ENCODE data around the gene HSPA4. TPM values are rescaled to one million over a fixed set of nuclear protein-coding genes. Genes with fewer than 3 reads are reported as not detected.

Gene HSPA4
- total and polyA plus RNA-seq, 2 experiments from 2014 or later = 340 to 343 TPM

GRCh38 chr5:133130387-133131118, 78.7 kb downstream of the HSPA4 start:
- H3K27ac Mint-ChIP-seq = no peak overlapping the region
- DNase-seq (ENCODE audit: low spot score) = no peak
- H3K9me3 Mint-ChIP-seq = peaks cover 3% of the 10 kb centered on the region; the same call in 1 of the 3 replicates
- Histone ChIP-seq H3K9me2 (ENCODE audit: insufficient read depth) (peaks cover 6% of the 10 kb centered on the region; the same call in 1 of the 2 replicates), H3K4me2 (no peak overlapping the region), H2AFZ (peak overlapping the region; percentile 97), H3K27me3 (ENCODE audit: insufficient read depth) (no peaks in the 10 kb centered on the region), H3F3A (replicated peaks; ENCODE audit: low read depth) (no peaks in the 10 kb centered on the region), H3K36me3 (ENCODE audit: insufficient read depth) (no peaks in the 10 kb centered on the region), H3K79me2 (replicated peaks; ENCODE audit: insufficient read depth) (no peaks in the 10 kb centered on the region), H3K4me1 (ENCODE audit: insufficient read depth) (no peaks in the 10 kb centered on the region; the same call in 1 of the 2 replicates), H3K4me3 (no peak overlapping the region), H3K27ac (ENCODE audit: low read depth) (no peak overlapping the region), H4K20me1 (replicated peaks; ENCODE audit: insufficient read depth) (no peaks in the 10 kb centered on the region)
- no peak for ATAC-seq
- no peak overlapping the region for H3K4me3 Mint-ChIP-seq
- peaks cover 4% of the 10 kb centered on the region for H3K27me3 Mint-ChIP-seq (ENCODE audit: insufficient read depth, low read depth, poor library complexity)
- no peak for TF ChIP-seq ZNF462 (CRISPR knock-in tag; IDR thresholded peaks at IDR 0.05)
- H3K4me1 Mint-ChIP-seq = 0 out of 3 replicates have a peak, but pooled peaks cover 2% of the 10 kb centered on the region
- H3K36me3 Mint-ChIP-seq (ENCODE audit: low read depth) = no peaks in the 10 kb centered on the region

GRCh38 chr5:133132717-133133116, 80.9 kb downstream of the HSPA4 start:
- H3K4me2 ChIP-seq = no peak overlapping the region
- H4K20me1 ChIP-seq (replicated peaks; ENCODE audit: insufficient read depth) = no peaks in the 10 kb centered on the region
- peaks cover 3% of the 10 kb centered on the region; the same call in 1 of the 3 replicates for H3K9me3 Mint-ChIP-seq
- H3K4me3 Mint-ChIP-seq = no peak overlapping the region
- H3K79me2 ChIP-seq (replicated peaks; ENCODE audit: insufficient read depth) = no peaks in the 10 kb centered on the region
- H3K4me3 ChIP-seq = no peak overlapping the region
- no peaks in the 10 kb centered on the region for H3K36me3 Mint-ChIP-seq (ENCODE audit: low read depth)
- H3K4me1 ChIP-seq (ENCODE audit: insufficient read depth) = no peaks in the 10 kb centered on the region; the same call in 1 of the 2 replicates
- H3K9me2 ChIP-seq (ENCODE audit: insufficient read depth) = peaks cover 6% of the 10 kb centered on the region; the same call in 1 of the 2 replicates
- no peak overlapping the region for H3K27ac ChIP-seq (ENCODE audit: low read depth)
- H3K27me3 Mint-ChIP-seq (ENCODE audit: insufficient read depth, low read depth, poor library complexity) = peaks cover 4% of the 10 kb centered on the region
- ATAC-seq (no peak), DNase-seq (ENCODE audit: low spot score) (no peak)
- no peaks in the 10 kb centered on the region for H3K27me3 ChIP-seq (ENCODE audit: insufficient read depth)
- H2AFZ ChIP-seq = no peak overlapping the region
- H3F3A ChIP-seq (replicated peaks; ENCODE audit: low read depth) = no peaks in the 10 kb centered on the region
- no peaks in the 10 kb centered on the region for H3K36me3 ChIP-seq (ENCODE audit: insufficient read depth)
- 0 out of 3 replicates have a peak, but pooled peaks cover 2% of the 10 kb centered on the region for H3K4me1 Mint-ChIP-seq
- H3K27ac Mint-ChIP-seq = no peak overlapping the region
- TF ChIP-seq ZNF331 (CRISPR knock-in tag; IDR thresholded peaks at IDR 0.05; ENCODE audit: low read depth) = no peak
- TF ChIP-seq EZH2phosphoT487 (IDR thresholded peaks at IDR 0.05; ENCODE audit: unreplicated experiment) = no peak
- no peak for TF ChIP-seq POLR2AphosphoS5 (IDR thresholded peaks at IDR 0.05; ENCODE audit: low read depth)
- no peak for TF ChIP-seq JUNB (IDR thresholded peaks at IDR 0.05; ENCODE audit: unreplicated experiment)
- no peak for TF ChIP-seq ETS1 (IDR thresholded peaks at IDR 0.05)
- TF ChIP-seq STAT1 (IDR thresholded peaks at IDR 0.05; ENCODE audit: unreplicated experiment) = no peak
- no peak for TF ChIP-seq NANOG (IDR thresholded peaks at IDR 0.05; ENCODE audit: borderline replicate concordance)
- TF ChIP-seq REST (IDR thresholded peaks at IDR 0.05; ENCODE audit: unreplicated experiment) = no peak
